ENCODE data around the gene SOCS6.
"Not testable (repeated sequence)": the region's sequence is repeated elsewhere in the genome, so short reads cannot be mapped to it uniquely, and the experiment has no call there.

The SOCS6 gene

GRCh38 chr18:70359071-70359470 lies 70.2 kb downstream of the SOCS6 start:
- DNase-seq (ENCODE audit: low read depth), result no peak

- no peak for DNase-seq (ENCODE audit: low read depth)
Measured at GRCh38 chr18:70362258-70362657, 73.4 kb downstream of the SOCS6 start.

GRCh38 chr18:70363861-70364260 lies 75.0 kb downstream of the SOCS6 start:
- no peak for DNase-seq (ENCODE audit: low read depth)

GRCh38 chr18:70365361-70365760 lies 76.5 kb downstream of the SOCS6 start:
- DNase-seq (ENCODE audit: low read depth), result no peak

- DNase-seq (ENCODE audit: low read depth), result no peak
Measured at GRCh38 chr18:70366174-70366573, 77.3 kb downstream of the SOCS6 start.

- DNase-seq (ENCODE audit: low read depth), result no peak
Measured at GRCh38 chr18:70366670-70367069, 77.8 kb downstream of the SOCS6 start.

- not testable (repeated sequence) for DNase-seq (ENCODE audit: low read depth)
Measured at GRCh38 chr18:70367344-70367743, 78.5 kb downstream of the SOCS6 start.

GRCh38 chr18:70368903-70369302 lies 80.1 kb downstream of the SOCS6 start:
- peak; percentile 35 for DNase-seq (ENCODE audit: low read depth)

GRCh38 chr18:70370762-70371733 lies 82.2 kb downstream of the SOCS6 start:
- no peak for DNase-seq (ENCODE audit: low read depth)

- no peak for DNase-seq (ENCODE audit: low read depth)
Measured at GRCh38 chr18:70371908-70372307, 83.1 kb downstream of the SOCS6 start.

- DNase-seq (ENCODE audit: low read depth), result no peak
Measured at GRCh38 chr18:70372450-70373041, 83.7 kb downstream of the SOCS6 start.

- peak; percentile 97 for DNase-seq (ENCODE audit: low read depth)
Measured at GRCh38 chr18:70373042-70373519, 84.2 kb downstream of the SOCS6 start.

GRCh38 chr18:70374154-70374553 lies 85.3 kb downstream of the SOCS6 start:
- DNase-seq (ENCODE audit: low read depth), result no peak

GRCh38 chr18:70376137-70376913 lies 87.5 kb downstream of the SOCS6 start:
- no peak for DNase-seq (ENCODE audit: low read depth)

GRCh38 chr18:70376914-70377258 lies 88.0 kb downstream of the SOCS6 start:
- no peak for DNase-seq (ENCODE audit: low read depth)

- no peak for DNase-seq (ENCODE audit: low read depth)
Measured at GRCh38 chr18:70377317-70377799, 88.5 kb downstream of the SOCS6 start.

GRCh38 chr18:70377857-70378701 lies 89.2 kb downstream of the SOCS6 start:
- DNase-seq (ENCODE audit: low read depth), result no peak

Data from fibroblast of gingiva (primary cell).